Stomach smooth muscle (tissue), 2 donors: ENCODE data around the gene CRMP1.
"Not testable (repeated sequence)": the region's sequence is repeated elsewhere in the genome, so short reads cannot be mapped to it uniquely, and the experiment has no call there.

ENCODE experiments used
- H3K27ac ChIP-seq: one replicate; pipeline ENCODE4 v1.7.0; 2013; ENCODE audit warnings: mild to moderate bottlenecking, low read length, inconsistent platforms
- H3K27me3 ChIP-seq, 2 donors: one replicate each; pipeline ENCODE4 v1.7.0; 2013; ENCODE audit warnings: low read length in 2 of 2; ENCODE audit not compliant: insufficient read depth in 2 of 2, control insufficient read depth in 1 of 2
- H3K36me3 ChIP-seq, 2 donors: one replicate each; pipeline ENCODE4 v1.7.0; 2013; ENCODE audit warnings: low read length in 2 of 2; ENCODE audit not compliant: control insufficient read depth in 2 of 2, insufficient read depth in 2 of 2
- H3K4me1 ChIP-seq: one replicate; pipeline ENCODE4 v1.7.0; 2013; ENCODE audit warnings: low read length; ENCODE audit not compliant: control insufficient read depth, insufficient read depth
- H3K4me3 ChIP-seq, 2 donors: one replicate each; pipeline ENCODE4 v1.7.0; 2013; ENCODE audit warnings: low read length in 2 of 2
- H3K9ac ChIP-seq, 2 donors: one replicate each; pipeline ENCODE4 v1.7.0; 2013; ENCODE audit warnings: low read length in 2 of 2, mild to moderate bottlenecking in 1 of 2
- H3K9me3 ChIP-seq, 2 donors: one replicate each; pipeline ENCODE4 v1.7.0; 2013; ENCODE audit warnings: low read length in 2 of 2; ENCODE audit not compliant: control insufficient read depth in 2 of 2
- donor health status: healthy.
- donor health status: Pancreatic carcinoma.

CRMP1 gene

GRCh38 chr4:5821665-5822358 lies 71.1 kb downstream of the CRMP1 start:
- no peaks in the 10 kb centered on the region for H3K27me3 ChIP-seq
- H3K9ac ChIP-seq: no peak overlapping the region
- peaks cover 26 to 28% of the 10 kb centered on the region in 2 donors for H3K36me3 ChIP-seq
- no peaks in the 10 kb centered on the region for H3K9me3 ChIP-seq
- no peak overlapping the region for H3K4me3 ChIP-seq
- no peak overlapping the region for H3K27ac ChIP-seq
- H3K4me1 ChIP-seq: no peaks in the 10 kb centered on the region

- Histone ChIP-seq H3K27me3 (no peaks in the 10 kb centered on the region), H3K9me3 (no peaks in the 10 kb centered on the region), H3K27ac (no peak overlapping the region), H3K9ac (no peak overlapping the region), H3K4me1 (peaks cover 2% of the 10 kb centered on the region), H3K36me3 (peaks cover 20 to 45% of the 10 kb centered on the region in 2 donors), H3K4me3 (no peak overlapping the region)
Observed at GRCh38 chr4:5816851-5817375, 76.0 kb downstream of the CRMP1 start.

GRCh38 chr4:5816101-5816500 lies 76.8 kb downstream of the CRMP1 start:
- no peak overlapping the region for H3K27ac ChIP-seq
- H3K4me1 ChIP-seq: peaks cover 2% of the 10 kb centered on the region
- H3K4me3 ChIP-seq: no peak overlapping the region
- peaks cover 21 to 46% of the 10 kb centered on the region in 2 donors for H3K36me3 ChIP-seq
- H3K9ac ChIP-seq: no peak overlapping the region
- no peaks in the 10 kb centered on the region for H3K27me3 ChIP-seq
- no peaks in the 10 kb centered on the region for H3K9me3 ChIP-seq

GRCh38 chr4:5815641-5816040 lies 77.2 kb downstream of the CRMP1 start:
- peaks cover 2% of the 10 kb centered on the region for H3K4me1 ChIP-seq
- H3K36me3 ChIP-seq: peaks cover 22 to 47% of the 10 kb centered on the region in 2 donors
- H3K27ac ChIP-seq: no peak overlapping the region
- H3K27me3 ChIP-seq: no peaks in the 10 kb centered on the region
- H3K4me3 ChIP-seq: no peak overlapping the region
- H3K9me3 ChIP-seq: peaks cover 0 to under 1% of the 10 kb centered on the region in 2 donors
- H3K9ac ChIP-seq: no peak overlapping the region

GRCh38 chr4:5814421-5814820 lies 78.5 kb downstream of the CRMP1 start:
- H3K36me3 ChIP-seq: peaks cover 28 to 50% of the 10 kb centered on the region in 2 donors
- H3K27ac ChIP-seq: no peak overlapping the region
- no peaks in the 10 kb centered on the region for H3K27me3 ChIP-seq
- H3K4me3 ChIP-seq: no peak overlapping the region
- peaks cover 2% of the 10 kb centered on the region for H3K4me1 ChIP-seq
- H3K9me3 ChIP-seq: peaks cover 0 to 5% of the 10 kb centered on the region in 2 donors
- no peak overlapping the region for H3K9ac ChIP-seq

GRCh38 chr4:5813882-5814255 lies 79.0 kb downstream of the CRMP1 start:
- peaks cover 0 to 5% of the 10 kb centered on the region in 2 donors for H3K9me3 ChIP-seq
- peak overlapping the region in 1 of 2 donors; percentile 35 for H3K4me3 ChIP-seq
- H3K4me1 ChIP-seq: peaks cover 2% of the 10 kb centered on the region
- H3K27me3 ChIP-seq: no peaks in the 10 kb centered on the region
- peaks cover 28 to 52% of the 10 kb centered on the region in 2 donors for H3K36me3 ChIP-seq
- H3K27ac ChIP-seq: no peak overlapping the region
- H3K9ac ChIP-seq: no peak overlapping the region

- H3K27ac ChIP-seq: no peak overlapping the region
- peaks cover 0 to 5% of the 10 kb centered on the region in 2 donors for H3K9me3 ChIP-seq
- H3K36me3 ChIP-seq: peaks cover 36 to 55% of the 10 kb centered on the region in 2 donors
- H3K4me1 ChIP-seq: peaks cover 2% of the 10 kb centered on the region
- H3K27me3 ChIP-seq: no peaks in the 10 kb centered on the region
- no peak overlapping the region for H3K4me3 ChIP-seq
- peak overlapping the region; percentile 13 to 18 for H3K9ac ChIP-seq
Observed at GRCh38 chr4:5812506-5813229, 80.2 kb downstream of the CRMP1 start.

GRCh38 chr4:5812057-5812456 lies 80.8 kb downstream of the CRMP1 start:
- Histone ChIP-seq H3K36me3 (peaks cover 38 to 58% of the 10 kb centered on the region in 2 donors), H3K9ac (peak overlapping the region in 1 of 2 donors; percentile 18)
- H3K4me3 ChIP-seq, H3K9me3 ChIP-seq, H3K4me1 ChIP-seq, H3K27ac ChIP-seq, H3K27me3 ChIP-seq: not testable (repeated sequence)

GRCh38 chr4:5810770-5811430 lies 82.0 kb downstream of the CRMP1 start:
- peaks cover 43 to 57% of the 10 kb centered on the region in 2 donors for H3K36me3 ChIP-seq
- no peaks in the 10 kb centered on the region for H3K4me1 ChIP-seq
- no peaks in the 10 kb centered on the region for H3K27me3 ChIP-seq
- no peak overlapping the region for H3K27ac ChIP-seq
- no peak overlapping the region for H3K4me3 ChIP-seq
- H3K9me3 ChIP-seq: peaks cover 0 to 5% of the 10 kb centered on the region in 2 donors
- no peak overlapping the region for H3K9ac ChIP-seq

- Histone ChIP-seq H3K4me3 (no peak overlapping the region), H3K4me1 (no peaks in the 10 kb centered on the region), H3K36me3 (peaks cover 46 to 58% of the 10 kb centered on the region in 2 donors), H3K27ac (no peak overlapping the region), H3K9me3 (peaks cover 0 to 5% of the 10 kb centered on the region in 2 donors), H3K9ac (no peak overlapping the region), H3K27me3 (no peaks in the 10 kb centered on the region)
Observed at GRCh38 chr4:5810151-5810550, 82.7 kb downstream of the CRMP1 start.
